CD4-positive, CD25-positive, alpha-beta regulatory T cell (primary cell): ENCODE measurements around the gene FUT3. TPM values are rescaled to one million over a fixed set of nuclear protein-coding genes. Genes with fewer than 3 reads are reported as not detected.

Experiments
- ATAC-seq, 2 donors: fragments of 150-1000 bp; cut with Tn5 transposase; one replicate each; pipeline ENCODE4 v1.10.0; 2021; ENCODE audit warnings: low read depth in 2 of 2, moderate number of reproducible peaks in 2 of 2, moderate library complexity in 1 of 2
- DNase-seq, 3 donors: peaks; one replicate each; pipeline versions ENCODE4 v3.0.0 to v3.0.0-alpha.2; 2012 to 2022; ENCODE audit warnings: mixed read lengths in 1 of 3
- H3K27ac ChIP-seq: one replicate; pipeline ENCODE4 v1.7.0; 2013; ENCODE audit warnings: mild to moderate bottlenecking, low read length; ENCODE audit not compliant: insufficient read depth, poor library complexity, severe bottlenecking
- H3K27me3 ChIP-seq: one replicate; pipeline ENCODE4 v1.7.0; 2013; ENCODE audit warnings: low read length; ENCODE audit not compliant: control insufficient read depth, insufficient read depth
- H3K36me3 ChIP-seq: one replicate; pipeline ENCODE4 v1.7.0; 2013; ENCODE audit warnings: mild to moderate bottlenecking, low read length, moderate library complexity; ENCODE audit not compliant: control insufficient read depth, insufficient read depth
- H3K4me1 ChIP-seq: 2 replicates; pipeline ENCODE4 v1.7.0; 2013; ENCODE audit warnings: mild to moderate bottlenecking, low read length; ENCODE audit not compliant: insufficient read depth, control insufficient read depth, poor library complexity, severe bottlenecking
- H3K4me3 ChIP-seq: one replicate; pipeline ENCODE4 v1.7.0; 2013; ENCODE audit warnings: low read depth, mild to moderate bottlenecking, low read length, moderate library complexity
- H3K9me3 ChIP-seq, 2 experiments: 1 replicate in 1 of 2; 2 replicates in 1 of 2; pipeline ENCODE4 v1.7.0; 2013; ENCODE audit warnings: low read length in 2 of 2, mild to moderate bottlenecking in 1 of 2, moderate library complexity in 1 of 2; ENCODE audit not compliant: control insufficient read depth in 2 of 2
- H3K27ac Mint-ChIP-seq, 3 donors: one replicate each; pipeline ENCODE4 v1.8.0; 2020 to 2022; ENCODE audit warnings: mild to moderate bottlenecking in 3 of 3, mixed read lengths in 3 of 3, moderate library complexity in 2 of 3
- H3K27me3 Mint-ChIP-seq: one replicate; pipeline ENCODE4 v1.8.0; 2022; ENCODE audit warnings: mild to moderate bottlenecking, mixed read lengths
- H3K36me3 Mint-ChIP-seq: one replicate; pipeline ENCODE4 v1.8.0; 2020; ENCODE audit warnings: mixed read lengths
- H3K4me1 Mint-ChIP-seq, 4 donors: one replicate each; pipeline ENCODE4 v1.8.0; 2020 to 2022; ENCODE audit warnings: mixed read lengths in 4 of 4, mild to moderate bottlenecking in 1 of 4
- H3K4me3 Mint-ChIP-seq, 4 donors: one replicate each; pipeline ENCODE4 v1.8.0; 2020 to 2022; ENCODE audit warnings: mild to moderate bottlenecking in 4 of 4, mixed read lengths in 4 of 4, moderate library complexity in 3 of 4
- H3K9me3 Mint-ChIP-seq, 7 donors: one replicate each; pipeline ENCODE4 v1.8.0; 2020 to 2022; ENCODE audit warnings: mixed read lengths in 7 of 7, mild to moderate bottlenecking in 3 of 7, moderate library complexity in 2 of 7
- polyA plus RNA-seq, 4 donors: library from polyadenylated mRNA; unstranded; fragments of 300-500 nt; fragmentation: Illumina TruSeq; gene quantifications; one replicate each; pipeline ENCODE4 v1.2.3, GENCODE V29; 2021
- total RNA-seq: library from RNA; stranded (reverse); gene quantifications from one replicate; pipeline ENCODE4 v1.2.3, GENCODE V29; 2022

Gene FUT3
- total and polyA plus RNA-seq, 5 donors from 2014 or later = not detected

DNA sequence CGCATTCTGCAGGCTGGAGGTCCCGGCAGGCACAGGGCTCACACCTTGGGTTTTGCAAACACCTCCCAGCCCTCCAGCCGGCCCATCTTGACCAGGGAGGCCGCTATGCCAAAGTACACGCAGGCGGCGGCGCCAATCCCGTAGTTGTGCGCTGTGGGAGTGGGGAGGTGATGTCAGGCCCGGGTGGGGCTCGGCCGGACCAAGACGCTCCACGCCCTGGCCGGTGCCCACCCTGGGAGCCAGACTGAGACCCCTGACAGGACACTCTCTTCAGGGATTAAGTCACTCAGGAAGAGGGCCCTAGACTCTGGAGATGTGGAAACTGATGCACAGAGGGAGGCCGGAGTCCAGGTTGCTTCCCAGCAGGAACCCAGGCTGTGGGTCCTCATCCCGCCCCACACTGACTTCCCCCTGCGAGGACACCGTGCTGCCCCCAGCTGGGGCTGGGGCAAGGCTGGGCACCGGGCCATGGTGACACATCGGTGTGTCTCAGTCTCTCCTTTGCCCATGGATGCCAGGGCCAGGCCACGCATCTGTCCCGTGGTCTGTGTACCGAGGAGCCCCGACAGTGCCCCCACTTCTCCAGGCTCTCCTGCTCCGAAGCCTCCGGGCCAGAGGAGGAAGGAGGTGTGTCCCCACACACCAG lies 43.6 kb upstream of the FUT3 start:
- H3K27me3 Mint-ChIP-seq = no peaks in the 10 kb centered on the region
- H3K9me3 ChIP-seq = no peaks in the 10 kb centered on the region

GRCh38 chr19:5893907-5894703 lies 42.9 kb upstream of the FUT3 start:
- no peak overlapping the region for H3K4me3 ChIP-seq
- Mint-ChIP-seq H3K27ac (no peak overlapping the region), H3K9me3 (no peaks in the 10 kb centered on the region)

More for the DNA sequence above, 43.6 kb upstream of the FUT3 start:
- Mint-ChIP-seq H3K36me3 (no peaks in the 10 kb centered on the region), H3K4me3 (no peak overlapping the region), H3K9me3 (no peaks in the 10 kb centered on the region), H3K27ac (no peak overlapping the region), H3K4me1 (peaks cover 0 to 9% (median under 1%) of the 10 kb centered on the region in 4 donors)
- peaks cover 24% of the 10 kb centered on the region for H3K36me3 ChIP-seq
- DNase-seq = no peak
- peaks cover 5% of the 10 kb centered on the region for H3K4me1 ChIP-seq
- no peaks in the 10 kb centered on the region for H3K27me3 ChIP-seq
- H3K27ac ChIP-seq = no peak overlapping the region
- H3K4me3 ChIP-seq = no peak overlapping the region
- no peak for ATAC-seq

GRCh38 chr19:5893296-5893903 lies 42.2 kb upstream of the FUT3 start:
- Histone ChIP-seq H3K9me3 (no peaks in the 10 kb centered on the region), H3K27me3 (no peaks in the 10 kb centered on the region), H3K4me1 (peaks cover 5% of the 10 kb centered on the region), H3K4me3 (no peak overlapping the region), H3K27ac (no peak overlapping the region), H3K36me3 (peaks cover 23% of the 10 kb centered on the region)
- H3K4me3 Mint-ChIP-seq = no peak overlapping the region
- DNase-seq (no peak), ATAC-seq (no peak)
- H3K27me3 Mint-ChIP-seq = peaks cover under 1% of the 10 kb centered on the region
- H3K4me1 Mint-ChIP-seq = peaks cover 0 to 8% (median 0%) of the 10 kb centered on the region in 4 donors
- H3K27ac Mint-ChIP-seq = no peak overlapping the region
- no peaks in the 10 kb centered on the region for H3K36me3 Mint-ChIP-seq
- no peaks in the 10 kb centered on the region for H3K9me3 Mint-ChIP-seq

More at GRCh38 chr19:5893907-5894703, 42.9 kb upstream of the FUT3 start:
- H3K27ac ChIP-seq = no peak overlapping the region
- no peak for DNase-seq
- Mint-ChIP-seq H3K36me3 (no peaks in the 10 kb centered on the region), H3K4me3 (no peak overlapping the region), H3K4me1 (peaks cover 0 to 8% (median 0%) of the 10 kb centered on the region in 4 donors), H3K27me3 (no peaks in the 10 kb centered on the region)
- no peaks in the 10 kb centered on the region for H3K9me3 ChIP-seq
- H3K27me3 ChIP-seq = no peaks in the 10 kb centered on the region
- no peak for ATAC-seq
- H3K4me1 ChIP-seq = peaks cover 5% of the 10 kb centered on the region
- H3K36me3 ChIP-seq = peaks cover 23% of the 10 kb centered on the region

DNA sequence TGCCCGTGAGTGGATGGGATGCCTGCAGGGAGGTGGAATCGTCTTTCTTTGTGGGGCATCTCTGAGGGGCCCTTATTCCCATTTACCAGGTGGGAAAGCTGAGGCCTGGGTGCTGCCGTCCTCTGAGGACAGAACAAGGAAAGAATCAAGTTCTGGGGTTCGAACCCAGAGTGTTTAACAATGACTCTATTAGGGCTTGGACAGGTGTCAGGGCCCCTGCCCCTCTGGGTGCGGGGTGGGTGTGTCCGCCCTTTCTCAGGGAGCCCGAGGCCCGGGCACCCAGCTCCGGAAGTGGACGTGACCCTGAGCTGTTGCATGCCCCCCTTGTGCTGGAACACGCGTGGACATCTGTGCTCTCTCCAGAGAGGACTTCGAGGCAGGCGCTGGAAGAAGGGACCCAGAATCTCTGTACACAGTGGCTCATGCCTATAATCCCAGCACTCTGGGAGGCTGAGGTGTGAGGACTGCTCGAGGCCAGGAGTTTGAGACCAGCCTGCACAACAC lies 41.6 kb upstream of the FUT3 start:
- H3K36me3 Mint-ChIP-seq = no peaks in the 10 kb centered on the region
- H3K27me3 ChIP-seq = no peaks in the 10 kb centered on the region
- no peak overlapping the region for H3K4me3 Mint-ChIP-seq
- no peak for DNase-seq
- peaks cover 6% of the 10 kb centered on the region for H3K27me3 Mint-ChIP-seq
- H3K4me1 ChIP-seq = peaks cover 5% of the 10 kb centered on the region
- peaks cover 0 to 4% (median 0%) of the 10 kb centered on the region in 4 donors for H3K4me1 Mint-ChIP-seq
- H3K9me3 Mint-ChIP-seq = no peaks in the 10 kb centered on the region
- no peak overlapping the region for H3K27ac Mint-ChIP-seq
- no peaks in the 10 kb centered on the region for H3K9me3 ChIP-seq
- H3K36me3 ChIP-seq = peaks cover 23% of the 10 kb centered on the region
- ATAC-seq = no peak
- no peak overlapping the region for H3K4me3 ChIP-seq
- no peak overlapping the region for H3K27ac ChIP-seq

- Histone ChIP-seq H3K9me3 (no peaks in the 10 kb centered on the region), H3K27ac (no peak overlapping the region), H3K4me1 (peaks cover 5% of the 10 kb centered on the region), H3K4me3 (no peak overlapping the region), H3K27me3 (no peaks in the 10 kb centered on the region), H3K36me3 (peaks cover 21% of the 10 kb centered on the region)
- ATAC-seq = peak in 1 of 2 donors; percentile 41
- Mint-ChIP-seq H3K27me3 (peaks cover 8% of the 10 kb centered on the region), H3K4me1 (peaks cover 0 to 4% (median 0%) of the 10 kb centered on the region in 4 donors), H3K9me3 (no peaks in the 10 kb centered on the region), H3K36me3 (no peaks in the 10 kb centered on the region), H3K4me3 (no peak overlapping the region), H3K27ac (no peak overlapping the region)
- DNase-seq = peak in 1 of 3 donors; percentile 21
Measured at GRCh38 chr19:5891938-5892771, 40.9 kb upstream of the FUT3 start.

DNA sequence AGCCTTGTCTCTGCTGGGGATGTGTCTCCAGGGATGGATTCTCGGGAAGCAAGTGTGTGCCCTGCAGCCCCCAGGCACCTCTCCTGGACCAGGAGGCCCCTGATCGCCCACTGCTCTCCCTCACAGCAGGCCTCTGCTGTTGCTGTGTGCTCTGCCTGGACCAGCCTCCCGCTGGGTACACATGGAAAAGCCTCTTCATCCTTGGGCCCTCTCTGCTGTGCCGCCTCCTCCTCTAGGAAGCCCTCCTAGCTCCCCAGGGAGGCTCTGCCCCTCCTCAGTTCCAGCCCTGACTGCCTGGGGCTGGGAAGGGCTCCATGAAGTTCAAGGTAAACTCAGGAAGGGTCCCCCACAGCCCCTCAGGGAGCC lies 40.3 kb upstream of the FUT3 start:
- H3K36me3 Mint-ChIP-seq = no peaks in the 10 kb centered on the region
- H3K9me3 ChIP-seq = no peaks in the 10 kb centered on the region
- peaks cover 15% of the 10 kb centered on the region for H3K36me3 ChIP-seq
- DNase-seq = no peak
- H3K27ac ChIP-seq = no peak overlapping the region
- no peak overlapping the region for H3K4me3 ChIP-seq
- peaks cover 0 to 4% (median 0%) of the 10 kb centered on the region in 4 donors for H3K4me1 Mint-ChIP-seq
- no peaks in the 10 kb centered on the region for H3K27me3 ChIP-seq
- no peak overlapping the region for H3K4me3 Mint-ChIP-seq
- no peak for ATAC-seq
- H3K27me3 Mint-ChIP-seq = peaks cover 8% of the 10 kb centered on the region
- no peak overlapping the region for H3K27ac Mint-ChIP-seq
- H3K4me1 ChIP-seq = peaks cover 5% of the 10 kb centered on the region
- H3K9me3 Mint-ChIP-seq = no peaks in the 10 kb centered on the region

DNA sequence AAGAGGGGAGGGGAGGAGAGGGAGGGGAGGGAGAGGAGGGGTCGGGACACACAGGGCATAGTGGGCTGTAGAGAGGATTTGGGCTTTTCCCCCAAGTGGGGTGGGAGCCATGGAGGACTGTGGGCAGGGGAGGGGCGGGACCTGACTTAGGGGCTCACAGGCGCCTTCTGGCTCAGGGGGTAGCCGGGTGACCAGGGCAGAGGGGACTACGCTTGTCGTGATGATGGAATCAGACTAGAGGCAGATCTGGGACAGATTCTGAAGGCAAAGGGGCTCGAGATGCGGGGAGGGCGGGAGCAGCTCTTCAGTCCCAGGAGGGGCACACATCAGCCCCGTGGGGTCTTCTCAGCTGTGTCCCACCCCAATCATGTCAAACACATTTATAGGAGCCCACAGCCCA lies 38.9 kb upstream of the FUT3 start:
- no peak overlapping the region for H3K4me3 ChIP-seq
- peaks cover 5% of the 10 kb centered on the region for H3K4me1 ChIP-seq
- H3K27me3 Mint-ChIP-seq = peaks cover 8% of the 10 kb centered on the region
- no peaks in the 10 kb centered on the region for H3K27me3 ChIP-seq
- no peaks in the 10 kb centered on the region for H3K36me3 Mint-ChIP-seq
- peaks cover 2% of the 10 kb centered on the region for H3K36me3 ChIP-seq
- DNase-seq (no peak), ATAC-seq (no peak)
- peaks cover 0 to 4% (median 0%) of the 10 kb centered on the region in 4 donors for H3K4me1 Mint-ChIP-seq
- H3K9me3 Mint-ChIP-seq = no peaks in the 10 kb centered on the region
- no peak overlapping the region for H3K27ac Mint-ChIP-seq
- no peak overlapping the region for H3K27ac ChIP-seq
- H3K4me3 Mint-ChIP-seq = no peak overlapping the region
- no peaks in the 10 kb centered on the region for H3K9me3 ChIP-seq
